Middle frontal gyrus (tissue), 1 donor: Measurements from ENCODE around the gene HS3ST4.

Experiments used
- DNase-seq: peaks from one replicate; pipeline ENCODE4 v3.0.0-alpha.2; 2015; ENCODE audit warnings: low spot score; ENCODE audit errors: extremely low spot score

The HS3ST4 gene

GRCh38 chr16:25893332-25893731 lies 201.6 kb downstream of the HS3ST4 start:
- no peak for DNase-seq

GRCh38 chr16:25894093-25894492 lies 202.3 kb downstream of the HS3ST4 start:
- no peak for DNase-seq

GRCh38 chr16:25895380-25895779 lies 203.6 kb downstream of the HS3ST4 start:
- no peak for DNase-seq

GRCh38 chr16:25896411-25896810 lies 204.7 kb downstream of the HS3ST4 start:
- no peak for DNase-seq

- no peak for DNase-seq
Observed at GRCh38 chr16:25897702-25898101, 205.9 kb downstream of the HS3ST4 start.

- no peak for DNase-seq
Observed at GRCh38 chr16:25905810-25906209, 214.1 kb downstream of the HS3ST4 start.

- no peak for DNase-seq
Observed at GRCh38 chr16:25910971-25911370, 219.2 kb downstream of the HS3ST4 start.

GRCh38 chr16:25912321-25912720 lies 220.6 kb downstream of the HS3ST4 start:
- no peak for DNase-seq

GRCh38 chr16:25914357-25914962 lies 222.7 kb downstream of the HS3ST4 start:
- no peak for DNase-seq

- no peak for DNase-seq
Observed at GRCh38 chr16:25916037-25916436, 224.3 kb downstream of the HS3ST4 start.

GRCh38 chr16:25922438-25922837 lies 230.7 kb downstream of the HS3ST4 start:
- no peak for DNase-seq

- no peak for DNase-seq
Observed at GRCh38 chr16:25925421-25925820, 233.7 kb downstream of the HS3ST4 start.

- DNase-seq: no peak
Observed at GRCh38 chr16:25931473-25932035, 239.8 kb downstream of the HS3ST4 start.

- no peak for DNase-seq
Observed at GRCh38 chr16:25941800-25942499, 250.2 kb downstream of the HS3ST4 start.

GRCh38 chr16:25950586-25951281 lies 259.0 kb downstream of the HS3ST4 start:
- DNase-seq: no peak

GRCh38 chr16:25951999-25952398 lies 260.2 kb downstream of the HS3ST4 start:
- DNase-seq: no peak

GRCh38 chr16:25952983-25953382 lies 261.2 kb downstream of the HS3ST4 start:
- DNase-seq: no peak

- no peak for DNase-seq
Observed at GRCh38 chr16:25957707-25958106, 265.9 kb downstream of the HS3ST4 start.

GRCh38 chr16:25959221-25959620 lies 267.5 kb downstream of the HS3ST4 start:
- no peak for DNase-seq

GRCh38 chr16:25966172-25967097 lies 274.7 kb downstream of the HS3ST4 start:
- no peak for DNase-seq

GRCh38 chr16:25977121-25977520 lies 285.4 kb downstream of the HS3ST4 start:
- no peak for DNase-seq
